Loucy (cell line): ENCODE measurements around the gene TBL1X.

Source experiments
- H2AFZ ChIP-seq: fragments of 200-600 bp; sonication (generic); 2 replicates; pipeline ENCODE4 v1.6.0; 2016; ENCODE audit warnings: antibody characterized with exemption, mild to moderate bottlenecking, low read length, moderate library complexity
- H3F3A ChIP-seq: fragments of 200-600 bp; 2 replicates; pipeline ENCODE4 v1.6.0; 2016; ENCODE audit warnings: antibody characterized with exemption, low read depth, mild to moderate bottlenecking
- H3K27me3 ChIP-seq: fragments of 200-600 bp; sonication (generic); 2 replicates; pipeline ENCODE4 v1.6.1; 2014; ENCODE audit warnings: low read length, mild to moderate bottlenecking; ENCODE audit not compliant: insufficient read depth, poor library complexity, severe bottlenecking
- H3K36me3 ChIP-seq: fragments of 200-600 bp; sonication (generic); 2 replicates; pipeline ENCODE4 v1.6.1; 2016; ENCODE audit warnings: low read length; ENCODE audit not compliant: insufficient read depth
- H3K4me1 ChIP-seq: fragments of 200-600 bp; sonication (generic); 2 replicates; pipeline ENCODE4 v1.5.1; 2014; ENCODE audit warnings: low read length, mild to moderate bottlenecking; ENCODE audit not compliant: insufficient read depth, poor library complexity, severe bottlenecking
- H3K4me2 ChIP-seq: fragments of 200-600 bp; sonication (generic); 2 replicates; pipeline ENCODE4 v1.6.0; 2014; ENCODE audit warnings: antibody characterized with exemption, low read length, low read depth, mild to moderate bottlenecking; ENCODE audit not compliant: poor library complexity, severe bottlenecking
- H3K4me3 ChIP-seq: fragments of 200-600 bp; sonication (generic); 2 replicates; pipeline ENCODE4 v1.5.1; 2014; ENCODE audit warnings: low read length, mild to moderate bottlenecking, mixed read lengths; ENCODE audit not compliant: poor library complexity, severe bottlenecking
- H3K79me2 ChIP-seq: fragments of 200-600 bp; sonication (generic); 2 replicates; pipeline ENCODE4 v1.6.1; 2014; ENCODE audit warnings: low read length; ENCODE audit not compliant: insufficient read depth
- H3K9ac ChIP-seq: fragments of 200-600 bp; sonication (generic); 2 replicates; pipeline ENCODE4 v1.6.0; 2014; ENCODE audit warnings: mild to moderate bottlenecking, low read depth, low read length, moderate library complexity; ENCODE audit not compliant: poor library complexity, severe bottlenecking
- H3K9me2 ChIP-seq: fragments of 200-600 bp; sonication (generic); replicated peaks from 2 replicates; pipeline ENCODE4 v1.6.1; 2016; ENCODE audit warnings: low read depth, low read length, mixed read lengths
- H3K9me3 ChIP-seq: fragments of 200-600 bp; sonication (generic); 2 replicates; pipeline ENCODE4 v1.6.1; 2014; ENCODE audit warnings: mild to moderate bottlenecking, antibody characterized with exemption, low read length, low read depth; ENCODE audit not compliant: insufficient read depth
- H4K20me1 ChIP-seq: fragments of 200-600 bp; sonication (generic); 2 replicates; pipeline ENCODE4 v1.6.0; 2014; ENCODE audit warnings: antibody characterized with exemption, low read length, mild to moderate bottlenecking; ENCODE audit not compliant: insufficient read depth, poor library complexity, severe bottlenecking
- EZH2phosphoT487 ChIP-seq: fragments of 200-600 bp; IDR thresholded peaks from 2 replicates; pipeline ENCODE4 v1.6.1; 2018; ENCODE audit warnings: antibody characterized with exemption, mild to moderate bottlenecking, moderate library complexity, borderline replicate concordance
- TF ChIP-seq, protein P1 (sequence below): fragments of 200-600 bp; sonication (generic); conservative IDR thresholded peaks from 2 replicates; pipeline ENCODE4 v1.5.1; 2014; ENCODE audit warnings: mild to moderate bottlenecking, antibody characterized with exemption, low read length

TBL1X gene

DNA sequence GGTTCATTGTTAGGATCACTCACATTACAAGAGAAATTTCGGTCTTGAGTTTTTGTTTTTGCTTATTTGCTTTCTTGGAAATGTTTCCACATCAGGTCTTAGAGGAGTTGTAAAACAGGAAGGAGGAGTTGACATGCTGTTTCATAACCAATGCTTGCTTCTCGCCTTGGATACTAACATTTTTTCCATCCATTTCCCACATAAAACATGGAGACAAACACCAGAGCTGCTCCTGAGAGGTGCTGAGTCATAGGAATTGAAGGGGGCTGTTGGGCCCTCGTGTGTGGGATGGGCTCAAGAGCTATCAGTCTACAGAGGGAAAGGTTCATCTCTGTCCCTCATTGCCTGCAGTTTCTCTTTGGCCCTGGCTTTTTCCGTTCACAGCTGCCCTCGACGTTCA lies 29.9 kb downstream of the TBL1X start:
- Histone ChIP-seq H3K4me3 (no peak overlapping the region), H3F3A (no peaks in the 10 kb centered on the region), H2AFZ (no peak overlapping the region), H3K4me2 (no peak overlapping the region), H3K4me1 (no peaks in the 10 kb centered on the region), H4K20me1 (peaks cover 4% of the 10 kb centered on the region), H3K27me3 (no peaks in the 10 kb centered on the region), H3K9me3 (no peaks in the 10 kb centered on the region), H3K9ac (no peak overlapping the region), H3K79me2 (no peaks in the 10 kb centered on the region), H3K9me2 (no peaks in the 10 kb centered on the region), H3K36me3 (no peaks in the 10 kb centered on the region)
- TF ChIP-seq, protein P1, sequence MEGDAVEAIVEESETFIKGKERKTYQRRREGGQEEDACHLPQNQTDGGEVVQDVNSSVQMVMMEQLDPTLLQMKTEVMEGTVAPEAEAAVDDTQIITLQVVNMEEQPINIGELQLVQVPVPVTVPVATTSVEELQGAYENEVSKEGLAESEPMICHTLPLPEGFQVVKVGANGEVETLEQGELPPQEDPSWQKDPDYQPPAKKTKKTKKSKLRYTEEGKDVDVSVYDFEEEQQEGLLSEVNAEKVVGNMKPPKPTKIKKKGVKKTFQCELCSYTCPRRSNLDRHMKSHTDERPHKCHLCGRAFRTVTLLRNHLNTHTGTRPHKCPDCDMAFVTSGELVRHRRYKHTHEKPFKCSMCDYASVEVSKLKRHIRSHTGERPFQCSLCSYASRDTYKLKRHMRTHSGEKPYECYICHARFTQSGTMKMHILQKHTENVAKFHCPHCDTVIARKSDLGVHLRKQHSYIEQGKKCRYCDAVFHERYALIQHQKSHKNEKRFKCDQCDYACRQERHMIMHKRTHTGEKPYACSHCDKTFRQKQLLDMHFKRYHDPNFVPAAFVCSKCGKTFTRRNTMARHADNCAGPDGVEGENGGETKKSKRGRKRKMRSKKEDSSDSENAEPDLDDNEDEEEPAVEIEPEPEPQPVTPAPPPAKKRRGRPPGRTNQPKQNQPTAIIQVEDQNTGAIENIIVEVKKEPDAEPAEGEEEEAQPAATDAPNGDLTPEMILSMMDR, result no peak
- no peak for TF ChIP-seq EZH2phosphoT487

DNA sequence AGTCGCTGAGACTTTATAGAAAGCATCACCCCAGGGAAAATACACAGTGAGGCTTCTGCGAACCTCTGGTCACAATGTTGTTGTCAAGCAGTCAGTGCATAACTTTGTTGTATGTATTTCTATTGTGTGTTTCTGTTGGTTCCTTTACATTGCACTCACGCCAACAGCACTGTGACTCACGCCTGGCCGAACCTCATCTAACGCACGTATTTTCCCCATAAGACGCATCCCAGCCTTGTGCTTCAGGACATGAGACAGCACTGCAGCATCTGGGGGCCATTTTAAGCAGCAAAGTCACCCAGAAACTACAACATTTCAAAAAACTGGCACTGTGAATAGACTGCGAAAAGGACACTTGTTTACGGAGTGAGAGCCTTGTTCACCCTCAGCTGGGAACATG lies 30.6 kb downstream of the TBL1X start:
- no peaks in the 10 kb centered on the region for H3K79me2 ChIP-seq

DNA sequence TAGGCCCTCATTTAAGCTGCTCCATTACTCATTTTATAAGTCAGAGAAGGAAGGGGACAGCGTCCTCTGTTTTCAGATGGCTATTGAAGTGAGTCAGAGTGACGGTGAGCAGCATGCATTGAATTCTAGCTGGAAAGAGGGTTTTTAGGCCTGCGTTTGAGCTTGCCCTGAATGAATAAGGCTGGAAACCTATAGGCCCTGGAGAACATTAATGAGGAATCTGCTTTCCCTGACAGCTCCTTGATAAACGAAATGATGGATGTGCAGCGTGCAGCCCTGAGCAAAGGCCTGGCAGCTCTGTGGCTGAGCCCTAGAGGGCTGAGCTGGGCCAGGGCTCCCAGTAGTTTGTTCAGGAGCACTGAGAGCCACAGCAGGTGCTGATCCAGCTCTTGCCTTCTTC lies 33.4 kb downstream of the TBL1X start:
- H3K36me3 ChIP-seq, result peaks cover 6% of the 10 kb centered on the region; the same call in 1 of the 2 replicates
- no peak overlapping the region for H3K9ac ChIP-seq
- H3K4me2 ChIP-seq, result no peak overlapping the region
- no peaks in the 10 kb centered on the region for H4K20me1 ChIP-seq
- H3K9me2 ChIP-seq, result no peaks in the 10 kb centered on the region
- no peak overlapping the region for H3K4me3 ChIP-seq
- no peak overlapping the region for H2AFZ ChIP-seq
- H3K4me1 ChIP-seq, result no peaks in the 10 kb centered on the region
- no peaks in the 10 kb centered on the region for H3K79me2 ChIP-seq
- no peaks in the 10 kb centered on the region for H3F3A ChIP-seq
- TF ChIP-seq, protein P1, result no peak
- TF ChIP-seq EZH2phosphoT487, result no peak
- H3K9me3 ChIP-seq, result no peaks in the 10 kb centered on the region
- no peaks in the 10 kb centered on the region for H3K27me3 ChIP-seq

More for the DNA sequence above, 30.6 kb downstream of the TBL1X start:
- no peaks in the 10 kb centered on the region for H3K9me3 ChIP-seq
- H2AFZ ChIP-seq, result no peak overlapping the region
- H3K27me3 ChIP-seq, result no peaks in the 10 kb centered on the region
- no peaks in the 10 kb centered on the region for H3K9me2 ChIP-seq
- no peak overlapping the region for H3K4me2 ChIP-seq
- H3K4me1 ChIP-seq, result no peaks in the 10 kb centered on the region
- peaks cover 4% of the 10 kb centered on the region for H4K20me1 ChIP-seq
- H3K36me3 ChIP-seq, result no peaks in the 10 kb centered on the region
- H3K4me3 ChIP-seq, result no peak overlapping the region
- no peaks in the 10 kb centered on the region for H3F3A ChIP-seq
- no peak overlapping the region for H3K9ac ChIP-seq
- TF ChIP-seq, protein P1, result no peak
- TF ChIP-seq EZH2phosphoT487, result no peak
